GM06990 (cell line): ENCODE data around the gene FBXO11.

ENCODE experiments used
- DNase-seq: peaks from one replicate; pipeline ENCODE4 v3.0.0-alpha.2; 2011; ENCODE audit not compliant: insufficient read length; ENCODE audit errors: extremely low read depth
- H3K27me3 ChIP-seq: replicated peaks from 2 replicates; pipeline ENCODE4 v1.6.0; 2011; ENCODE audit warnings: low read length; ENCODE audit not compliant: control insufficient read depth, insufficient read depth
- H3K36me3 ChIP-seq: 2 replicates; pipeline ENCODE4 v1.5.1; 2011; ENCODE audit warnings: low read length; ENCODE audit not compliant: control insufficient read depth, insufficient read depth
- H3K4me3 ChIP-seq: replicated peaks from 2 replicates; pipeline ENCODE4 v1.5.1; 2011; ENCODE audit warnings: low read depth, mild to moderate bottlenecking, control low read depth, low read length
- CTCF ChIP-seq: IDR thresholded peaks from 2 replicates; pipeline ENCODE4 v1.5.1; 2011; ENCODE audit warnings: low read length, control low read depth, mild to moderate bottlenecking, inconsistent platforms; ENCODE audit not compliant: insufficient read depth, poor library complexity, severe bottlenecking

FBXO11 gene

GRCh38 chr2:47751856-47752414, 154.4 kb downstream of the FBXO11 start:
- Histone ChIP-seq H3K36me3 (no peaks in the 10 kb centered on the region), H3K27me3 (no peaks in the 10 kb centered on the region), H3K4me3 (no peak overlapping the region)
- no peak for TF ChIP-seq CTCF
- peak; percentile 30 for DNase-seq

DNA sequence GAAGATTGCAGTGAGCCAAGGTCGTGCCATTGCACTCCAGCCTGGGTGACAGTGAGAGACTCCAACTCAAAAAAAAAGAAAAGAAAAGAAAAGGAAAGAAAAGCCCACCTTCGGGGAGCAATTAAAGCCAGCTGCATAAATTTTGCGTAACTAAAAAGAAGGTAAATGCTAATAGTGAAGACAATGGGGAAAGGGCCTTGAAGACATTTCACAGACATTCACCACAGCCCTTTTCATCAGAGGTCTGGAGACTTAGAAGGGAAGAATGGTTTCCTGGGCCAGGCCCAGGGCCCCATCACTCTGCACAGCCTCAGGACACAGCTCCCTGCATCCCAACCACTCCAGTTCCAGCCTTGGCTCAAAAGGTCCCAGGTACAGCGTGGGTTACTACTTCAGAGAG, 158.4 kb downstream of the FBXO11 start:
- TF ChIP-seq CTCF = no peak
- Histone ChIP-seq H3K36me3 (no peaks in the 10 kb centered on the region), H3K4me3 (no peak overlapping the region), H3K27me3 (no peaks in the 10 kb centered on the region)
- no peak for DNase-seq

GRCh38 chr2:47744074-47744473, 162.2 kb downstream of the FBXO11 start:
- DNase-seq = no peak
- H3K4me3 ChIP-seq = no peak overlapping the region
- TF ChIP-seq CTCF = no peak
- no peaks in the 10 kb centered on the region for H3K36me3 ChIP-seq
- no peaks in the 10 kb centered on the region for H3K27me3 ChIP-seq

DNA sequence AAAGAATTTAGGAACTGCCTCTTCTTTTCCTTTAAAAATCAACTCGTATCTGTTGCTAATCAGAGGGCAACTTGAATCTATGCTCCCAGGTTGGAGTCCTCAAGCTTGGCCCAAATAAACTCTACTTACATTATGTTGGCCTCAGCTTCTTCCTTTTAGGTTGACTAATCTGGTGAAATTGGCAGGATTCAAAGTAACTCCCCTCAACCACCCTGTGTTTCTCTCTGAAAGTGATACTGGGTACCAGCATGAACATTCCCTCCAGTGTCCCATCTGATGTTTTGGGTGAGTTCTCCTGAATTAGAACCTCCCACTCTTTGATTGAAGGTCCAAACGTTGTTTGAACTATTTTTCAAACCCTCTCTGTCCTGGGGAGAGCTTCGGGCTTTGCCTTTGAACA, 164.7 kb downstream of the FBXO11 start:
- no peaks in the 10 kb centered on the region for H3K27me3 ChIP-seq
- no peak for TF ChIP-seq CTCF
- no peaks in the 10 kb centered on the region for H3K36me3 ChIP-seq
- DNase-seq = no peak
- H3K4me3 ChIP-seq = no peak overlapping the region

GRCh38 chr2:47741101-47741500, 165.2 kb downstream of the FBXO11 start:
- no peaks in the 10 kb centered on the region for H3K27me3 ChIP-seq
- no peak overlapping the region for H3K4me3 ChIP-seq
- TF ChIP-seq CTCF = no peak
- no peak for DNase-seq
- H3K36me3 ChIP-seq = no peaks in the 10 kb centered on the region
